ENCODE results near the gene GPT2.
A peak's percentile ranks its signal among the peaks of the same experiment; 100 is the strongest.

The GPT2 gene, protein sequence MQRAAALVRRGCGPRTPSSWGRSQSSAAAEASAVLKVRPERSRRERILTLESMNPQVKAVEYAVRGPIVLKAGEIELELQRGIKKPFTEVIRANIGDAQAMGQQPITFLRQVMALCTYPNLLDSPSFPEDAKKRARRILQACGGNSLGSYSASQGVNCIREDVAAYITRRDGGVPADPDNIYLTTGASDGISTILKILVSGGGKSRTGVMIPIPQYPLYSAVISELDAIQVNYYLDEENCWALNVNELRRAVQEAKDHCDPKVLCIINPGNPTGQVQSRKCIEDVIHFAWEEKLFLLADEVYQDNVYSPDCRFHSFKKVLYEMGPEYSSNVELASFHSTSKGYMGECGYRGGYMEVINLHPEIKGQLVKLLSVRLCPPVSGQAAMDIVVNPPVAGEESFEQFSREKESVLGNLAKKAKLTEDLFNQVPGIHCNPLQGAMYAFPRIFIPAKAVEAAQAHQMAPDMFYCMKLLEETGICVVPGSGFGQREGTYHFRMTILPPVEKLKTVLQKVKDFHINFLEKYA

DNA sequence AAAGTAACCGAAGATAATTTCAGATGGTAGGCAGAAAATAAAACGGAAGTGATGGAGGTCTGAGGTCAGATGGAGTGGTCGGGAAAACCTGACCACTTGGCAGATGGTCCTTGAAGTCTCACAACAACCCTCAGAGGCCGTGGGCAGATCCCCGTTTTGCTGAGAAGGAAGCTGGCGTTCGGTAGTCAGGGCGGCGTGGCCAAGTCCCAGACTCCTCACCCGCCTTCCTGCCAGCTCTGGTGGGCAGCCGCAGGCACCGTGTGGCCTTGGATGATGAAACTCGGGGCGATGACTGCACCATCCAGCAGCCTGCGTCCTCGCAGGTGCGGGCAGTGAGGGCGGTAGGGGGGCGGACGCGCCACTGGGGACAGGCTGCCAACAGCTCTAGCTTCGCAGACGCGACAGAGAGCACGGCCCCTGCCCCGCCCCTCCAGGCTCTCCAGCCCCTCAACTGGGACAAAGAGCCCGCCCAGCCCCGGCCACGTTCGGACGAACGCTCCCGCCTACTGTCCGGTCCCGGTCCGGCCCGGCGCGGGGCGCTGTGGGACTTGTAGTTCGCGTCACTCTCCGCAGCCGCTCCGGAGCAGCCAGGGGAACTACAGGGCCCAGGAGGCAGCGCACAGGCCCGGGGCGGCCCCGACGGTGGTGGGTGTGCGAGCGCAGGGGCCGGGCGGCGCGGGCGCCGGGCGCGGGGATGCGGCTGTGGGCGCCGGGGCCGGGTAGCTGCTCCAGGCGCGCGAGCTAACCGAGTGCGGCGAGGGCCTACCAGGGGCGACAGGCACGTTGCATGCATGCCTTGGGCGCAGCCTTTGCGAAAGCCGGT lies at the start of gene GPT2:
TSS of gene GPT2 (plus strand) at position 673 of the 823 bp plus-strand sequence. CDS start 354 bp downstream, outside the sequence.
- DNase-seq = peak; percentile 98

DNA sequence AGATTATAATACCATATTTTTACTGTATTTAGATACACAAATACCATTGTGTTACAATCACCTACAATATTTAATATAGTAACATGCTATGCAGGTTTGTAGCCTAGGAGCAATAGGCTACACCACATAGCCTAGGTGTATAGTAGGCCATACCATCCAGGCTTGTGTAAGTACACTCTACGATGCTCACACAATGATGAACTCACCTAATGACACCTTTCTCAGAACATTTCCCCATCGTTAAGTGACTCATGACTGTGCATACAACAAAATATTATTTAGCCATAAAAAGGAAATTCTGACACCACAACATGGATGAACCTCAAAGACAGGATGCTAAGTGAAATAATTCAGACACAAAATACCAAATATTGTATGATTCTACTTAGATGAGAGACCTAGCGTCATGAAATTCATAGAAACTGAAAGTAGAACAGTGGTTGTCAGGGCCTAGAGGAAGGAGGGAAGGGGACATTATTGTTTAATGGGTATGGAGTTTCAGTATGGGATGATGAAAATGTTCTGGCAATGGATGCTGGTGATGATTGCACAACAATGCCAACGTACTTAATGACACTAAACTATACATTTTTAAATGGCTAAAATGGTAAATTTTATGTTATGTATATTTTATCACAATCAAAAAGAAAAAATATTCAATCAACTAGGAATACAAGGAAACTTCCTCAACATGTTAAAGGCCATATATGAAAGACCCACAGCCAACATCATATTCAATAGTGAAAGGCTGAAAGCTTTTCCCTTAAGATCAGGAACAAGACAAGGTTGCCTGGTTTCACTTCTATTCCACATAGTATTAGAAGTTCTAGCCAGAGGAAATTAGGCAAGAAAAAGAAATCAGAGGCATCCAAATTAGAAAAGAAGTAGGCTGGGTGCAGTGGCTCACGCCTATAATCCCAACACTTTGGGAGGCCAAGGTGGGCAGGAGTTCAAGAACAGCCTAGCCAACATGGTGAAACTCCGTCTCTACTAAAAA lies 47.3 kb upstream of the GPT2 start:
- DNase-seq = no peak

DNA sequence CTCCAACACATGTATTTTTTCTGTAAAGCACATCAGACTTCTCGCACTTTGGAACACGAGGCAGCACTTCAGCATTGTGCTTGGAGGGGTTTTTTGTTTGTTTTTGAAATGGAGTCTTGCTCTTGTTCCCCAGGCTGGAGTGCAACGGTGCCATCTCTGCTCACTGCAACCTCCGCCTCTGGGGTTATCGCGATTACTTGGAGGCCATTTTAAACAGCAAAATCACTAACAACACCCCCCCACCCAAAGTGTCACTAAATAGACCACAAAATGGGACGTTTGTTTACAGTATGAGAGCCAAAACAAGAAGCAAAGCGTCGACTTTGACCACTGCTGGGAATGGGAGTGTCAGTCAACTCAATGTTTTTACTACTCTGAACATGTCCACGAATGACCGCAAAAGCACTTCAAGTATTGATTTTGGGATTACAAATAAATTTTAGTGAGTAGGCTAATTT lies 44.1 kb upstream of the GPT2 start:
- no peak for DNase-seq

DNA sequence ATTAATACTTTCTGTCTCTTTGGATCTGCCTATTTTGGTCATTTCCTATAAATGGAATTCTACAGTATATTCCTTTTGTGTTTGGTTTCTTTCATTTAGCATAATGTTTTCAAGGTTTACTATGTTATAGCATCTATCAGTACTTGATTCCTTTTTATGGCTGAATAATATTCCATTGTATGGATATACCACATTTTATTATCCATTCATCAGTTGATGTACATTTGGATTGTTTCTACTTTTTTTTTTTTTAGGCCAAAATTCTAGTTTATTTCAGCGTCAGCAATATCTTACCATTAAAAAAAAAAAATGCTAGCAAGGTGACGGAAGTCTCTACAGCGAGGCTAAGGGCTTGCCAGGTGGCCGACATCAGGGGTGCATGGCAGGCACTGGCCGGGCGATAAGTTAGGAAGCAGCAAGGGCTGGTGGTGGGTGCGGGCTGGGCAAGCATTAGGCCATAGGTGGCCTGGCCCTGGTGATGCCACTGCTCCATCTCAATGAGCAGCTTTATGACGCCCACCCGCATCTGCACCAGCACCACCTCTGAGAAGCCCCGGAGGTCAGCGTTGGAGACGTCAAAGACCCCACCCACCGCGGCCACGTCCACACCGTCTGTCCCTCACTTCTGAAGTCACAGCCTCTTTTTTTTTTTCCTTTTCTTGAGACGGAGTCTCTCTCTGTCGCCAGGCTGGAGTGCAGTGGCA lies 41.8 kb upstream of the GPT2 start:
- DNase-seq = no peak

DNA sequence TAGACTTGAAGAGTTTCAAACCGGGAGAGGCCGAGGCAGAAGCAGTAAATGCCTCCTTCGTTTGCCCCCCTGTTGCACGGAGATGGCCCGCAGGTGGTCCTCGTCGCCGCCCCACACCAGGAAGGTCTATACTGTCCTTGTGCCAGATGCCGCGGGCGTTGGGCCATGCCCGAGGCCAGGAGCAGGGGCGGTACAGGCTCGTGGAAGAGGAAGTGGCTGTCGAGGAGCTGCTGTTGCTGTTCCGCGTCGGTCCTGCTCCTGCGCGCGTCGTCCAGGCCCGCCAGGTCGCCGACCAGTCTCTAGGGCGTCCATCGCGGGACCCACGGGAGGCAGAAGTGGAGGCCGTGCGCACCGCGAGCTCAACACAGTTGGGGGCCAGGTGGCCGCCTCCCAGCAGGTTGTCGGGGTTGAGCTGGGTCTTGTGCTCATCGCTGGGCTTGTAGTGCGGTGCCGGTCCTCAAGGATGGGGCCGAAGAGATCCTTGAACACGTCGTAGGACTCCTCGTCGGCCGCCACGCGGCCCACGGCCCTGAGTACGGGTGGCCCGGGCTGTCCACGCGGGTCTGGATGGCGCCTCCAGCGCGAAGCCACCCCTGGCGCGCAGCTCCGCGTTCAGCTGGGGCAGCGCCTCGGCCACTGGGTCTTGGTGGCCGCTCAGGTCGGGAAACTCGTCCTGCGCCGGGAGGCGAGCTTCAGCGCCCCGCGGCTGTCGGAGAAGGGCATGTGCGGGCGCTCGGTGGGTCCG lies 40.1 kb upstream of the GPT2 start:
- DNase-seq = no peak

DNA sequence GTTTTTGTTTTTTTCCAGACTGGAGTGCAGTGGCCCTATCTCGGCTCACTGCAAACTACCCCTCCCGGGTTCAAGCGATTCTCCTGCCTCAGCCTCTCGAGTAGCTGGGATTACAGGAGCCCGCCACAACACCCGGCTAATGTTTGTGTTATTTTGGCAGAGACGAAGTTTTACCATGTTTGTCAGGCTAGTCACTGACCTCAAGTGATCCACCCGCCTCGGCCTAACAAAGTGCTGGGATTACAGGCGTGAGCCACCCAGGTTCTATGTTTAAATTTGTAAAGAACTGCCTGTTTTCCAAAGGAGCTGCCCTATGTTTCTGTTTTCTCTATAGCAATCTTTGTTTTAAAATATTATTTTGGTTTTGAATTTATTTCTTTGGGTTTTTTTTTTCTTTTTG lies 39.4 kb upstream of the GPT2 start:
- no peak for DNase-seq

DNA sequence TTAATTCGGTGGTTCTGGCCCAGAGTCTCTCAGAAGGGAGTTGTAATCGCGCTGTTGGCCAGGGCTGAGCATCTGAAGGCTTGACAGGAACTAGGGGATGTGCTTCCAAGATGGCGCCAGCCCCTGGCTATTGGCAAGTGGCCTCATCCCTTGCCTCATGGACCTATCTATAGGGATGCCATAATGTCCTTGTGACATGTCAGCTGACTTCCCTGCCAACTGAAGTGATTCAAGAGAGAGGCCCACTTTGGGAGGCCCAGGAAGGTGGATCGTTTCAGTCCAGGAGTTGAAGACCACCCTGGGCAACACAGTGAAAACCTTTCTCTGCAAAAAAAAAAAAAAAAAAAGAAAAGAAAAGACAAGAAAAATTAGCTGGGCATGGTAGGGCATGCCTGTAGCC lies 38.2 kb upstream of the GPT2 start:
- no peak for DNase-seq

DNA sequence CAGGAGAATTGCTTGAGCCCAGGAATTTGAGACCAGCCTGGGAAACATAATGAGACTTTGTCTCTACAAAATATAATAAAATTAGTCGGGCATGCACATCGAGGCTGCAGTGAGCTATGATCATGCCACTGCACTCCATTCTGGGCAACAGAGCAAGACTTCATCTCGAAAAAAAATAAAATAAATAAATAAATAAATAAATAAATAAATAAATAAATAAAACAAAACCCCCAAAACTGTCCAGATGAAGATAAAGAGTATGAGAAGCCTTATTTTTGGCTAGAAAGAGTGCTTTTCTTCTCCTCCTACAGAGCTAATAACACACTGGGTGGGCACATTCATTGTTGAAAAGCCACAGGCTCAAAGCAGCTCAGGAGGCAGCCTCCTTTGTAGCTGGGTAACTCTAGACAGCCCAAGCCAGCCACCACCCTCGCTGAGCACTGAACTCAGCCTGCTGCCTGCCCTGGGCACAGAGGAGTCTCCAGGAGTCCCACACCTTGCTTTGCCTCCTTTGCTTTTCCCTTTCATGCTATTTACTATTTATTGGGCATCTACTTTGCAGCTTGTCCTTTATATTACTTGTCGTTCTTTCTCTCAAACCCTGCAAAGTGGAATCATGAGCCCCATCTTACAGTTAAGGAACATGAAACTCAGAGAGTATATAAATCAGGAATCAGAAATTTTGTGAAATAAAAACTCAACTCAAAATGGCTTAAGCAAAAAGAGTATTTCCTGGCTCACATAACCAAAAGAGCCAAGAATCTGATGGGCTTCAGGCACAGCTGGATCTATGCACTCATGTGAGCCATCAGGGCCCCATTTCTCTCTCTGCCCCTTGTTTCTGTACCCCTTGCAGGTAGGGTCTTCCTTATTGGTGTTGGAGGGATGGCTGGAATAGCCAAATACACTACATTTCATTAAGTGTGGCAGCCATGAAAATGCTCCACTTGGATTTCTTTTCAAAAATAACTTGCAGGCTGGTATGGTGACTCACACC lies 35.1 kb upstream of the GPT2 start:
- no peak for DNase-seq

DNA sequence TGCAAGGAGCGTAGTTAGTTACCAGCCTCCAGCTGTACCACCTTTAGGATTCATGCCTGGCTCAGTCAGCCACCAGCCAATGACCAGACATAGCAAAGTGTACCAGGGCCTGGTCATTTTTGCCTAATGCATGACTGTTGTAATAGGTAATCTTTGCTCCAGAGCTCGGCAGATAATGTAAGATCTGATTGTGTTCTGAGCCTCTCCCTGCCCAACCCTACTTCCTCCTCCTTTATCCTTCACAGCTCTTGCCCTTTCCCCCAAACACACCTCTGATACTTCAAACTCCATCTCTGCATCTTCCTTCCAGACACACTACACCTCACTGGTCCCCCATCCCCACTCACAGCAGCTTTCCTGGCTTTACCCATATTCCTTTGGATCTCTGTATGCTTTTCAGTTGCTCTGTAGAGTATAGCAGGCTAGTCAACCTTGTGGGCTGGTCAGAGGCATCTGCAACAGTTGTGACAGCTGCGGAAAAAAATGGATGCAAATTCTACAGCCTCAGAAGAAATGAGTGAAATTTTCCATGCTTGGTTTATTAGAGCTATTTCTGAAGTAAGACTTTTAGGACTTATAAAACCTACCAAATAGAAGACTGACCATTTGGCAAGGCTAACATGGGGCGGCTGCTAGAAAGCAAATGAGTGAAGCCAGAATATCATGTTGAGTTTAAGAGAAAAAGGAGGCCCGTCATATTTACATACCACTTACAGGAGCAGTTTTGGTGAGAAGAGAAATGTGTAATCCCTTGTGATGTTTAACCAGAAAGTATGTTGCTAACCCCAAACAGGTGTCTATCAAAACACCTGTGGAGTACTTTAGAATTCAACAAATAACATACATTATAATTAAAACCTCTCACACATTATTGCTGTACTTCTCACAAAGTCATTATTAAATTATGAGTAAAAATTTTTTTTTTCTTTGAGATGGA lies 33.3 kb upstream of the GPT2 start:
- DNase-seq = no peak

DNA sequence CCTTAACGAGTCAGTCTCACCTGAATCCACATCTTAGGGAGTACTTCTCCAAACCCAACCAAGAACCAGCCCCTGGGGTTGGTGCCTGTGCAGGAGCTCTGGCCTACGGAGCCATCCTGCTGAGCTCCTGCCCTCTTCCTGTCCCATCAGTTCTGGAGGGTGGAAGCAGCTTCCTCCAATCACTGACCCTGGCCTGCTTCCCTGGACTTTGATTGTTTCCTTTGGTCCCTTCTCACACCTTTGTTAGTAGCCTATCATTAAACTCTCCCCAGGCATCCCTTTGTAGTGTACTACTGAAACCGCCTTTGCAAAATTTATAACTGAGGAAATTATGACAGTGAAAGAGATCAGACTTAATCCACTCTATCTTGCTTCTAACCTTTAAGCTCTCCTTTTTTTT lies 32.0 kb upstream of the GPT2 start:
- no peak for DNase-seq

DNA sequence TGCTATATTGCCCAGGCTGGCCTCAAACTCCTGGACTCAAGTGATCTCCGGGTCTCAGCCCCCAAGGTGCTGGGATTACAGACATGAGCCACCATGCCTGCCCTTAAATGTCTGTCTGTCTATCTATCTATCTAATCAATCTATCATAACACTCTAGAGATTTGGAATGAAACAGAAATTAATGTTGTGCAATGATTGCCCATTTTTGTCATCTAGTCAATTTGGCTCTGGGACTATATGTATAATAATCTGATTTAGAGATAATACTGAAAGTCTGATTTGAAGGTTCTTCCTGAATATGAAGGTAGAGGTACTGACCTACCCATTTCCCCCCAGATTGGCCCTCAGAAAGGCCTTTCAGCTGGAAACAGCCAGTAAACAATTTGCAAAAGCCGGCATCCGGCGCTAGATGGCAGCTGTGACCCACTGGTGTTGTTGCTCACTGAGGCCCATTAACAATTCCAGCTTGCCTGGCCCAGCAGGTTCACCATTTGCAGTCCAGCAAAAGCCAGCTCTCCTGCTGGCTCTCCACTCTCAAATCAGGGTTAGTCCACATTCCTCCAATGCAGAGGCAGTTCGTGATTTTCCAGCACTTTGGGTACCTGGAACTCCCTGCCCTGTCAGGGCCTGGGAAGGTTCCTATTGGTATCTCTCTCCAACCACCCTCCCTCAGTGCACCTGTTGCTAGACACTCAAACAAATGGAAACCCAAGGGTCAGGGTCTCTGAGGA lies 30.3 kb upstream of the GPT2 start:
- DNase-seq = peak; percentile 76

DNA sequence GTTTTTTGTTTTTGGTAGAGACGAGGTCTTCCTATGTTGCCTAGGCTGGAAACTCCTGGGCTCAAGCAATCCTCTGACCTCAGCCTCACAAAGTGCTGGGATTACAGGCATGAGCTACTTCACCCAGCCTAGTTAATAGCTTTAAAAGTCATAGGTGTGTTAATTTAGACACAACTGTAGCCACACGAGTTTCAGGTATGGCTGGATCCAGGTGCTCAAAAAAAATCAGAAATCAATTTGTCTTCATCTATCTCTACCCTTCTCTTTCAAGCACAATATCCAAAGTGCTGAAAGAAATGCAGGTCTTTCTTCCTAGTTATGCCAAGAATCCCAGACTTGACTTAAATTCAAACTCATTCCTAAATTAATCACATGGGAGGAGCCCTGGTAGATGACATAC lies 29.3 kb upstream of the GPT2 start:
- no peak for DNase-seq

DNA sequence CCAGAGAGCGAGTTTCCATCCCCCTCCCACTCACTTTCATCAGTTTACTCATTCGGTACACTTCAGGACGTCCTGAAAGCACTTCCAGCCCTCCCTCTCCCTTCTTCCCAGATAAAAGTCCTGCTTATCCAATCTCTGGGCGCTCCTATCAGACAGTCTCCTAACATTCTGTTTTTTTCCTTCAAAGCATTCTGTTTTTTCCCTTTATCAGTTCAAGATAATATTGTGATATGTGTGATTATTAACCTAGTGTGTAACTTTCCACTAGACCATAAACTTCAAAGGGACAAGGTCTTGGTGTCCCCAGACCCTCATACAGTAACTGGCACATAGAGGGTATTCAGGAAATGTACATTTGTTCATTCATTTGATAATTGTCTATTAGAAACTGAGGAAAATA lies 28.8 kb upstream of the GPT2 start:
- no peak for DNase-seq

DNA sequence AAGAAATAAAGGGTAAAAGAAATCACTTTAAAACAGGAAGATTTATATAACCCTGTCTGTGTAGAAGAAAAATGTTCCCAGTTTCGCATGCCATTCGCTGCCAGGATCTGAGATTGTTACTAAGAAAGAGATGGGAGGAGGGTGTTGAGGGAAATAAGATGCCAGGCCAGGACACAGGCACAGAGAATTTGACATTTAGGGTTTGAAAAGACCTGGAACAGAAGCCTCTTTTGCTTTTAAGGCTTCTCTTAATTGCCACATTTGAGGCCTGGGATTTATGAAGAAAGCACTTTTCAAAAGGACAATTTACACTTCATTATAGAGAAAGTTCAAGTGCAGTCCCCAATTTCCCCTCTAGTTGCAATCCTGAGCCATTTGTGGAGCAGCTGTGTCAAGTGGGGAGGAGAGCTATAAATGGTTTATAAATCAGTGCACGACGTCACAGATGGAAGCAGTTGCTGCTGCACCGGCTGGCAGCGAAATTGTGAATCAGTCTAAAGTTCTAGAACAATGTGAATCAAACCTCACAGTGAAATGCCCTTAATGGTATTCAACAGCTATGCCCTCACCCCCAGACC lies 26.7 kb upstream of the GPT2 start:
- DNase-seq = peak; percentile 30

DNA sequence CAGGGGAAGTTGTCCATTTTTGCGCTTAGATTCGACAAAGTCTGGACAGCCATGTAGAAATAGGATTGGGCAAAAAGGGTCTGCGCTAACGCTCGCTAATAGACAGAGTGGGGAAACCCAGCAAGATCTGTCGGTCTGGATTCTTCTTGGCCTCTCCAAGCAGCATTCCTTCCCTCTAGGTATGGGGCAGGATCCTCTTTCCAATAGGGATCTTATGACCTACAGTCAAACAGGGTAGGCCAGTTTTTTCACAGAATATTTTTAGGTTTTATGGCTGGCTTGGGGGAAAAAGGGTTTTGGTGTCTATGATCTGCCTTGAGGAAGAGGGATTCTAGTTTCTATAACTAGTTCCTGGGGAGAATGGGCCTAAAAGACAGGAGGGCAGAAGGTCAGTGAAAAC lies 26.0 kb upstream of the GPT2 start:
- no peak for DNase-seq

DNA sequence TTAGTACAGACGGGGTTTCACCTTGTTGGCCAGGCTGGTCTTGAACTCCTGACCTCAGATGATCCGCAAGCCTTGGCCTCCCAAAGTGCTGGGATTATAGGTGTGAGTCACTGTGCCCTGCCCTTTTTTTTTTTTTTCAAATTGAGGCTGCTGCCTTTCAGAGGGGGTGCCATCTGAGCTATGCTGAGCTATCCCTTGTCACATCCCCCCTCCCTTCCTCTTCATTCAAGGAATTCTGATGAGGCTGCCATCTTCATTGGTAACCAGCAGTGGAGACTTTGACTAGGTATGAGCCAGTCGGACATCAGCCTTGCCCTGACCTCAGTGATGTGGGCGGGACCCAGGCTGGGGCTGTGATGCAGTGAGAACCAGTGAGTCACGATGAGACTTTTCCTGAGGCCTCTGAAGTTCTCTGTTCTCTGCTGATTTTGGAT lies 24.4 kb upstream of the GPT2 start:
- no peak for DNase-seq

Data from right hindlimb (tissue), 1 donor.